Erythroblast (primary cell): Measurements from ENCODE around the gene CAPS.
"Not testable (repeated sequence)": the region's sequence is repeated elsewhere in the genome, so short reads cannot be mapped to it uniquely, and the experiment has no call there.

ENCODE experiments used
- DNase-seq, 2 experiments: peaks; one replicate each; lab custom pipeline; 2025; lab: John Stamatoyannopoulos, UW
- GATA1 ChIP-seq: IDR thresholded peaks from 2 replicates; pipeline ENCODE4 v1.6.1; 2011; ENCODE audit warnings: low read depth, mild to moderate bottlenecking, control low read depth, low read length, moderate library complexity
- POLR2A ChIP-seq: IDR thresholded peaks from 2 replicates; pipeline ENCODE4 v1.6.1; 2011; ENCODE audit warnings: mild to moderate bottlenecking, low read length

Gene CAPS

GRCh38 chr19:5913739-5914357 is at the start of gene CAPS:
Gene CAPS, plus strand, starts transcription at chr19:5914254. Its CDS starts 153 bp downstream, at chr19:5914407.
- no peak for TF ChIP-seq POLR2A
- no peak for DNase-seq

- TF ChIP-seq GATA1 (no peak), POLR2A (no peak)
- DNase-seq, result no peak
Measured at GRCh38 chr19:5864725-5865486, 49.1 kb upstream of the CAPS start.

GRCh38 chr19:5865772-5866171 is 48.3 kb upstream of the CAPS start:
- TF ChIP-seq POLR2A (no peak), GATA1 (no peak)
- no peak for DNase-seq

- DNase-seq, result no peak
- TF ChIP-seq GATA1, result no peak
- no peak for TF ChIP-seq POLR2A
Measured at GRCh38 chr19:5867201-5868136, 46.6 kb upstream of the CAPS start.

- no peak for DNase-seq
- TF ChIP-seq POLR2A (no peak), GATA1 (no peak)
Measured at GRCh38 chr19:5870986-5871394, 43.1 kb upstream of the CAPS start.

GRCh38 chr19:5873617-5874199 is 40.3 kb upstream of the CAPS start:
- no peak for DNase-seq
- TF ChIP-seq GATA1 (no peak), POLR2A (no peak)

- not testable (repeated sequence) for DNase-seq
Measured at GRCh38 chr19:5874496-5874895, 39.6 kb upstream of the CAPS start.

GRCh38 chr19:5877427-5877826 is 36.6 kb upstream of the CAPS start:
- TF ChIP-seq GATA1 (no peak), POLR2A (no peak)
- no peak for DNase-seq

- DNase-seq, result no peak
Measured at GRCh38 chr19:5877882-5878281, 36.2 kb upstream of the CAPS start.

GRCh38 chr19:5880196-5880595 is 33.9 kb upstream of the CAPS start:
- no peak for DNase-seq
- TF ChIP-seq POLR2A (no peak), GATA1 (no peak)

More at GRCh38 chr19:5877882-5878281, 36.2 kb upstream of the CAPS start:
- TF ChIP-seq POLR2A (no peak), GATA1 (no peak)

GRCh38 chr19:5880604-5881078 is 33.4 kb upstream of the CAPS start:
- no peak for TF ChIP-seq GATA1
- no peak for TF ChIP-seq POLR2A
- no peak for DNase-seq

GRCh38 chr19:5881543-5882299 is 32.3 kb upstream of the CAPS start:
- no peak for DNase-seq
- TF ChIP-seq GATA1 (no peak), POLR2A (no peak)
